OCI-LY7 (cell line): ENCODE data around the gene ADGRG3. TPM values are rescaled to one million over a fixed set of nuclear protein-coding genes. Genes with fewer than 3 reads are reported as not detected.

Source experiments
- BruUV-seq: library from RNA; stranded (reverse); fragments of 400-500 nt; replicated peaks from 2 replicates; lab custom pipeline; 2021; lab: Mats Ljungman, UMichigan
- CTCF ChIA-PET: fragments of 300-600 bp; sonication (Branson Sonifier 250); formaldehyde crosslinking; loops from one replicate; lab custom pipeline; 2022; ENCODE audit warnings: antibody characterized with exemption; ENCODE audit not compliant: unreplicated experiment; lab: Charles Lee
- POLR2A ChIA-PET: fragments of 300-600 bp; sonication (Branson Sonifier 250); formaldehyde crosslinking; loops from one replicate; lab custom pipeline; 2022; ENCODE audit warnings: antibody characterized with exemption; lab: Charles Lee
- DNase-seq: peaks from one replicate; pipeline ENCODE4 v3.0.0-alpha.2; 2015; ENCODE audit warnings: low spot score
- H2AFZ ChIP-seq: fragments of 200-600 bp; sonication (generic), shearing (Covaris generic); 2 replicates; pipeline ENCODE4 v1.6.1; 2014; ENCODE audit warnings: mild to moderate bottlenecking, antibody characterized with exemption, low read length, moderate library complexity
- H3K27ac ChIP-seq: fragments of 200-600 bp; sonication (generic); 2 replicates; pipeline ENCODE4 v1.5.1; 2014; ENCODE audit warnings: mixed run types, low read depth, mild to moderate bottlenecking, moderate library complexity, low read length, inconsistent platforms; ENCODE audit not compliant: poor library complexity, severe bottlenecking
- H3K36me3 ChIP-seq: fragments of 200-600 bp; sonication (generic); 2 replicates; pipeline ENCODE4 v1.6.1; 2014; ENCODE audit warnings: mild to moderate bottlenecking, antibody characterized with exemption, low read length, moderate library complexity, mixed read lengths; ENCODE audit not compliant: insufficient read depth
- H3K4me1 ChIP-seq: fragments of 200-600 bp; sonication (generic); 2 replicates; pipeline ENCODE4 v1.5.1; 2014; ENCODE audit warnings: mild to moderate bottlenecking, low read length; ENCODE audit not compliant: insufficient read depth, poor library complexity, severe bottlenecking
- H3K4me2 ChIP-seq: fragments of 200-600 bp; sonication (generic); 2 replicates; pipeline ENCODE4 v1.6.1; 2014; ENCODE audit warnings: mild to moderate bottlenecking, low read length
- H3K4me3 ChIP-seq: fragments of 200-600 bp; sonication (generic); 2 replicates; pipeline ENCODE4 v1.5.1; 2014; ENCODE audit warnings: mild to moderate bottlenecking, low read depth, low read length; ENCODE audit not compliant: poor library complexity, severe bottlenecking
- H3K79me2 ChIP-seq: fragments of 200-600 bp; sonication (generic); 2 replicates; pipeline ENCODE4 v1.6.1; 2016; ENCODE audit warnings: low read depth, mild to moderate bottlenecking, low read length, moderate library complexity, mixed read lengths; ENCODE audit not compliant: insufficient read depth
- H3K9me2 ChIP-seq: fragments of 200-600 bp; sonication (generic); 2 replicates; pipeline ENCODE4 v1.6.1; 2016; ENCODE audit warnings: mild to moderate bottlenecking, low read length, mixed read lengths; ENCODE audit not compliant: insufficient read depth
- H3K9me3 ChIP-seq: fragments of 200-600 bp; sonication (generic); 2 replicates; pipeline ENCODE4 v1.6.1; 2014; ENCODE audit warnings: mild to moderate bottlenecking, mixed run types, low read length, mixed read lengths
- H4K20me1 ChIP-seq: fragments of 200-600 bp; sonication (generic); 2 replicates; pipeline ENCODE4 v1.6.1; 2014; ENCODE audit warnings: mild to moderate bottlenecking, antibody characterized with exemption, low read length, moderate library complexity, mixed read lengths; ENCODE audit not compliant: insufficient read depth
- CTCF ChIP-seq: fragments of 200-600 bp; sonication (generic); conservative IDR thresholded peaks from 2 replicates; pipeline ENCODE4 v1.5.1; 2014; ENCODE audit warnings: mild to moderate bottlenecking, antibody characterized with exemption, low read length, moderate library complexity, mixed read lengths
- EZH2phosphoT487 ChIP-seq: fragments of 200-600 bp; sonication (generic); IDR thresholded peaks from 2 replicates; pipeline ENCODE4 v1.6.1; 2018; ENCODE audit warnings: low read depth, borderline replicate concordance, mild to moderate bottlenecking, mixed run types, antibody characterized with exemption, low read length, moderate library complexity, mixed read lengths
- intact Hi-C: fragments of 100-400 bp; cut with micrococcal nuclease; formaldehyde crosslinking; loops from one replicate; pipeline ENCODE4 v1.10.0; 2022; ENCODE audit not compliant: unreplicated experiment
- total RNA-seq, 2 experiments: library from RNA; depleted of rRNA in 1 of 2; stranded (reverse); fragments of >200 nt in 1 of 2; shearing (Covaris generic) in 1 of 2; gene quantifications; 2 replicates each; pipeline ENCODE4 v1.2.3, GENCODE V29; 2014 to 2022

ADGRG3 gene
- total RNA-seq, 2 experiments from 2014 or later, result not detected

- no peaks in the 10 kb centered on the region for H3K4me1 ChIP-seq
- H2AFZ ChIP-seq, result no peak overlapping the region
- no TSS peak for BruUV-seq
- ChIA-PET POLR2A (no interaction called here), CTCF (no interaction called here)
- H3K9me3 ChIP-seq, result no peaks in the 10 kb centered on the region
- intact Hi-C loops, result no loop called here
- no peak overlapping the region for H3K27ac ChIP-seq
- no peak for TF ChIP-seq EZH2phosphoT487
- TF ChIP-seq CTCF, result no peak
- no peaks in the 10 kb centered on the region for H3K9me2 ChIP-seq
- no peak overlapping the region for H3K4me2 ChIP-seq
- H3K36me3 ChIP-seq, result no peaks in the 10 kb centered on the region
- H3K4me3 ChIP-seq, result no peak overlapping the region
- H3K79me2 ChIP-seq, result no peaks in the 10 kb centered on the region
- no peak for DNase-seq
- no peaks in the 10 kb centered on the region for H4K20me1 ChIP-seq
Observed at GRCh38 chr16:57706717-57707116, 38.6 kb downstream of the ADGRG3 start.

- Histone ChIP-seq H3K36me3 (no peaks in the 10 kb centered on the region), H3K4me1 (no peaks in the 10 kb centered on the region), H3K27ac (no peak overlapping the region), H4K20me1 (no peaks in the 10 kb centered on the region), H3K79me2 (no peaks in the 10 kb centered on the region), H3K9me2 (no peaks in the 10 kb centered on the region), H3K4me3 (no peak overlapping the region), H3K9me3 (no peaks in the 10 kb centered on the region), H2AFZ (no peak overlapping the region), H3K4me2 (no peak overlapping the region)
- ChIA-PET POLR2A (no interaction called here), CTCF (no interaction called here)
- BruUV-seq, result no TSS peak
- TF ChIP-seq EZH2phosphoT487, result no peak
- TF ChIP-seq CTCF, result no peak
- intact Hi-C loops, result no loop called here
- DNase-seq, result no peak
Observed at GRCh38 chr16:57707331-57707730, 39.2 kb downstream of the ADGRG3 start.

GRCh38 chr16:57708168-57708567, 40.1 kb downstream of the ADGRG3 start:
- no peak for DNase-seq
- no peaks in the 10 kb centered on the region for H3K9me3 ChIP-seq
- POLR2A ChIA-PET, result no interaction called here
- H3K4me1 ChIP-seq, result no peaks in the 10 kb centered on the region
- H2AFZ ChIP-seq, result no peak overlapping the region
- intact Hi-C loops, result no loop called here
- H3K4me2 ChIP-seq, result no peak overlapping the region
- no peaks in the 10 kb centered on the region for H3K79me2 ChIP-seq
- CTCF ChIA-PET, result no interaction called here
- H3K27ac ChIP-seq, result no peak overlapping the region
- H3K4me3 ChIP-seq, result no peak overlapping the region
- TF ChIP-seq EZH2phosphoT487, result no peak
- TF ChIP-seq CTCF, result no peak
- no peaks in the 10 kb centered on the region for H3K9me2 ChIP-seq
- BruUV-seq, result no TSS peak
- no peaks in the 10 kb centered on the region for H4K20me1 ChIP-seq
- H3K36me3 ChIP-seq, result no peaks in the 10 kb centered on the region
